Measurements from ENCODE around the gene ZNF561.

The ZNF561 gene

DNA sequence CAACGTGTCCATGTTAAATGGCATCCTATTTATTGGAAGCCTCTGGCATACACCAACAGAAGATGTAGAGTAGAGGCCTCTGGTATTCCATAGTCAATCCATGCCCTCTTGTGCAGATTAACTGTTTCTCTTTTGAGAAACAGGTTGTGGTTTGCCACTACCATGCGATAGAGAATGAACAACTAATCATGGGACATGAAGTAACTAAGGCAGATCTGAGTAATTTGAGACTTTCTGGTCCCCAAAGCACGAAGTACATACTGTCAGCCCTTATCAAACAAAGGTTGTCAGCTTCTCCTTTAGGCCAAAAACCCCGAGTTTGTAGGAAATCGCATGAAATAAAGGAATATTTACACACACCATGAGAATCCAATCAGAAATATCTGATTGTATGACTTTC lies 40.3 kb downstream of the ZNF561 start:
- DNase-seq (ENCODE audit: low spot score) = no peak

DNA sequence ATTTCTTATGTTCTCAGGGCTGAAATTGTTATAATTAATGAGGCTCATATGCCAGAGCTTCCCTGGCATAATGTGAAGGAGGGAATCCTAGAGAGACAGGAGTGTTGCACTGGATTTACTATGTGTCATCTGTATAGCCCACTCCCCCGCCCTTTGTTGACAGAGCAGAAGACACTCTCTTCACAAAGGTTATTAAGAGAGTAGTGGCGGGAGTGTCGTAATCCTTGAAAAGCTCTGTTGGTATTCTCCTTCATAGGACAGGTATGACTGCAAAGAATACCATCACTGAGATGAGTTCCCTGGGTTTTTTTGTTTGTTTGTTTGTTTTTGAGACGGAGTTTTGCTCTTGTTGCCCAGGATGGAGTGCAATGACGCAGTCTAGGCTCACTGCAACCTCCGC lies 50.8 kb downstream of the ZNF561 start:
- DNase-seq (ENCODE audit: low spot score) = no peak

DNA sequence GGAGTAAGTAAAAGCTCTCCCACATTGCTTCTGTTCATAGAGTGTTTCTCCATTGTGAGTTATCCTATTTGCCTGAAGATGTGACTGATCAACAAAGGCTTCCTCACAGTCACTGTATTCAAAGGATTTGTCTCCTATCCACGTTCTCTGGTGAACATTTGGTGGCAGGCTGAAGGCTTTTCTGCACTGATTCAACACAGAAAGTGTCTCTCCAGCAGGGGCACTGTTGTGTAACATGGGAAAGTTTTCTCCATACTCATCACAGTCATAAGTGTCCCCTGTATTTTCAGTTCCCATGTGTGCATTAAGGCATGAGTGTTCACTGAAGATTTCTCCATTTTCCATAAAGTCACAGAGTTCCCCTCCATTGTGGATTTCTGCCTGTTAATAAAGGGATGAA lies 54.3 kb downstream of the ZNF561 start:
- DNase-seq (ENCODE audit: low spot score) = no peak

DNA sequence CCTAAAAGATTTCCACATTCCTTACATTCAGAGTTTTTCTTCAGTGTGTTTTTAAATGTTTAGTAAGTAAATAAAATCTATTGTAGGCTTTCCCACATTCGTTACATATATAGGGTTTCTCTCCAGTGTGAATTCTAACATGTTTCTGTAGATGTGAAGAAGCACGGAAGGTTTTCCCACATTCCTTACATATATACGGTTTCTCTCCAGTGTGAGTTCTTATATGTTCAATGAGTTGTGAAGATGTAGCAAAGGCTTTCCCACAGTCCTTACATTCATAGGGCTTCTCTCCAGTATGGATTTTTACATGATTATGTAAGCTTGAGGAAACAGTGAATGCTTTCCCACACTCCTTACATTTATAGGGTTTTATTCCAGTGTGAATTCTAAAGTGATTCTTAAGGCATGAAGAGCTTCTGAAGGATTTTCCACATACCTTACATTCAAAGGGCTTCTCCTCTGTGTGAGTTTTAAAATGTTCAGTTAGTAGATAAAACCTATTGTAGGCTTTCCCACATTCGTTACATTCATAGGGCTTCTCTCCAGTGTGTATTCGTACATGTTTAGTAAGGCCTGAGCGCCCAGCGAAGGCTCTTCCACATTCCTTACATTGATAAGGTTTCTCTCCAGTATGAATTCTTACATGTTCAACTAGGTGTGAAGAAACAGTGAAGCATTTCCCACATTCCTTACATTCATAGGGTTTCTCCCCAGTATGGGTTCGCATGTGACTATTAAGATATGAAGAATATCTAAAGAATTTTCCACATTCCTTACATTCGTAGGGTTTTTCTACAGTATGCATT lies 54.9 kb downstream of the ZNF561 start:
- no peak for DNase-seq (ENCODE audit: low spot score)

Measured in HuH-7.5 (cell line).